GM18907 (cell line): ENCODE data around the gene PITRM1.

Experiments
- ATAC-seq: cut with Tn5 transposase; IDR thresholded peaks from one replicate; pipeline ENCODE4 v1.9.1; 2021; ENCODE audit warnings: mild to moderate bottlenecking, moderate library complexity; ENCODE audit not compliant: unreplicated experiment

Gene PITRM1

DNA sequence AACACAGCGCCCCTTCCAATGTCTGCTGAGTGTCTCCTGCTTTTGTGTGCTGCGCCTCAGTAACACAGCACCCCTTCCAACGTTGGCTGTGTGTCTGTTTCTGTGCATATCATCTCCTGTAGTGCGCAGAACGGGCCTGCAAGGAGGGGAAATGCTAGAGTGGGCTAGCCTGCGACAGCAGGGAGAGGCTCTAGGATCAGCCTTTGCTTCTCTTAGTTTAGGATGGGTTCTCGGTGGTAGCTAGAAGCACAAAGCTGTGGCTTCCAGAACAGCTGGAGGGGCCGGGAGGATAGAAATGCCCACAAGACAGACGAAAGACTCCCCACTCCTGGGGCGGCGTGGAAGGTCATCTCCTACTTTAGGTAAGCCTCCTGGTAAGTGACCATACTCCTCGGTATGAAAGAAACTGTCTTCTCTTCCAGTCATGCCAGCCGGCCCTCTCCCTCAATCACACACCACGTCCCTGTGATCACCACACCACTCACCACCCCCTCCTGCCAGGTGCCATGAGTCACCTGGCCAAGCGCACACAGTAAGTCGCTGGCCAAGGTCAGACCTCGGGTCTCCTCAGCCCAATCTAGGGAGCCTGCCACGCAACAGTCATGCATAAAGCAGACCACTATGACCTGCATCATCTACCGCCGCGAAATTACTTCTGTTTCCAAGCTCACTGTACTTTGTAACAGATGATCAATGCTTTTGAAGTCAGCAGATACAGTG lies 4.8 kb downstream of the PITRM1 start:
- ATAC-seq = no peak

- no peak for ATAC-seq
These were observed 5.9 kb downstream of the PITRM1 start for GRCh38 chr10:3166496-3167290.

DNA sequence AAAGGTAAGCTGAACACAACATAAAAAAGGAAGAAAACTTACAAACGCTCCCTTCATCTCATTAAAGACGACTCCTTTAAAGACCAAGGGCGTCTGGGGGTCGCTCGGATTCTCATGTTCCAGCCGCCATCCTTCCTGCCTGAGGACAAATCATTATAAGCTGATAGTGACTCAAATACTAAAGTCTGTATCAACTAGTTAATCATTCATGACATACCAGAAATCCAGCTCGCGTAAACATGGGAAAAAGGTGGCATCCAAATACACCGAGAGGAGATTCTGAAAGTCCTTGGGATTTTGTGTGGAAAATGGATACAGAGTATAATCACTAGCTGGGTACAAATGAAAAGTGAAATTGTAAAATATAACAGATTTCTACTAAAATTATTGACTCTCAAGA lies 7.4 kb downstream of the PITRM1 start:
- no peak for ATAC-seq

- no peak for ATAC-seq
These were observed 8.7 kb downstream of the PITRM1 start for GRCh38 chr10:3163879-3164278.

DNA sequence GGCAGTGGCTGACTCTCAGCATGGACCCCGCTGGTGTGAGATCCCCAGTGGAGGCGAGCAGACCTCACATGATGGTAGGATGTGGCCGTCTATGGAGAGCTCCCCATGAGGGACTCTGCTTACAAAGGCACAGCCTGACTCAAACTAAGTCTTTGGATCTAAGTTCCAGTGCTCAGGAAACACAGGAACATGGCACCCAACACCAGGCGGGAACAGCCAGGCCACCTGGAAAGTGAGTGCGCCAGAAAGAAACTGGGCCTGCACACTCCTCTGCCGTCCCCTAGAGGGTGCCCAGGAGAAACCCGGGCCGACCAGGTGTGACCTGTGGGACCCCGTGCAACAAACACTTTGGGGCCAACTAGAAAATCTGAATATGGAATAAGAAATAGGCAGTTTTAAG lies 10.0 kb downstream of the PITRM1 start:
- ATAC-seq = no peak

DNA sequence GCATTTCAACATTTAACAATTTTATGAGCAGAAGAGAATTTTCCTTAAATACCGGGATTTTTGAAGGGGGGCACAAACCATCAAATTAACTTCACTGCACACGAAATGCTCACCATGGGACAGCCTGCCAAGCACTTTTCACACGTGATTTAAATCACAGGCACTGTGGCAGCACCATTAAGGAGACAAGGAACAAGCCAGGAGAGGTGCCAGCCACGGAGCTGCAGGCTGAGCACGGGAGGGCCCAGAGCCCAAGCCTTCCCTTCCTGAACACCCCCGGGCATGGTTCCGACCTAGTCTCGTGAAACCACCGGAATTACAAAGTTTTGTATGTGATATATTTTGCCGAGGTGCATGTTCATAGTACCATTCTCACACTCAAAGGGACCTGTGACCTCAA lies 13.4 kb downstream of the PITRM1 start:
- ATAC-seq = no peak

GRCh38 chr10:3154666-3155065 lies 17.9 kb downstream of the PITRM1 start:
- no peak for ATAC-seq

GRCh38 chr10:3152566-3152935 lies 20.0 kb downstream of the PITRM1 start:
- ATAC-seq = no peak

GRCh38 chr10:3151889-3152565 lies 20.6 kb downstream of the PITRM1 start:
- ATAC-seq = no peak

DNA sequence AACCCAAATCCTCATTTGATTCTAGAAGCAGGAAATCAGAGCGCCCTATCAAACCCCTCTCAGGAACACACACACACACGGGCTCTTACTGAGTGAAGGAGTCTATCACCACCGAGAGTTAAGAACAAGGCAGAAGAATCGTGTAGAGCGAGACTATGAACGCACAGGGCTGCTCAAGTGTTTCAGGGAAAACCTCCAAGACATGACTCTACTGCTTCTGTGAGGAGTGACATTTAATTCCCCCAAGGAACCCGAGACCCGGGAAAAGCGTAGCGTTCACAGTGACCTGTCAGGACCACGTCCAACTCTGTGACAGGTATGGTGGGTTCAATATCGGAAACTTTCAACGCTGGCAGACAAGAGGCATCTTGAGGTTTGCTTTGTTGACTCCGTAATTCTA lies 21.6 kb downstream of the PITRM1 start:
- ATAC-seq = no peak

DNA sequence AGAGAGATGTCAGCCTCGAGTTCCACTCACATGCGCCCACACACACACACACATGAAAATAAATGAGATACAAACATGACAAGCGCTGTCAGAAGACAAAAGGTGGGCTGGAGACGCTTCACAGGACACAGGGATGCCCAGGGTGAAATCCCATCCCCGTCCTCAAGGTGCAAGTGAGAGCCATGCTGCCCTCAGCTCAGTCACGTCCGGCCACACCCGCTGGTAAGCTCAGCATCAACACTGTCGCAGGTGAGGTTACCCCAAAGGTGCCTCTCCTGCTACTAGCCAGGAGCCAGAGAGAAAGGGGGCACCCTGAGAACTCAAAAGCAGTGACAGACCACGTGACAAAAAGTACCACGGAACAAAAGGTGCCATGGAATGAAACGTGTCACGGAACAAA lies 22.2 kb downstream of the PITRM1 start:
- ATAC-seq = no peak

DNA sequence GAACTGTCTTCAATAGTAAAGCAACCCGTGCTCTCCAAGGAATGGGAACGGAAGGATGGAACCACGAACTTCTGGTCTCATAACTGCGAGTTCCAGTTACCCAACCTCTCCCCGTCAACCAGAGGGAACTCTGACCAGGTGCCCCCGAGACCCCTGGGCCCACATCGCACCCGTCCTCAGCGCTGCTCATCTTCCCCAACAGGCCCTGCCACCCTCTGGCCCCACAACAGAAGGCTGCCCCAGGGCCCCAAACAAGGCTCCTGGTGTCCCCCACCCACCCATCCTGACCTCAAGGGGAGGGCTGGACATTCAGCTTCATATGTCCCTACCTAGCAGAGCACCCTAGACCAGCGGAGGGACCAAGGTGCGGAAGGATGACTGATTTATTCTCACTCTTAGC lies 22.7 kb downstream of the PITRM1 start:
- ATAC-seq = no peak

DNA sequence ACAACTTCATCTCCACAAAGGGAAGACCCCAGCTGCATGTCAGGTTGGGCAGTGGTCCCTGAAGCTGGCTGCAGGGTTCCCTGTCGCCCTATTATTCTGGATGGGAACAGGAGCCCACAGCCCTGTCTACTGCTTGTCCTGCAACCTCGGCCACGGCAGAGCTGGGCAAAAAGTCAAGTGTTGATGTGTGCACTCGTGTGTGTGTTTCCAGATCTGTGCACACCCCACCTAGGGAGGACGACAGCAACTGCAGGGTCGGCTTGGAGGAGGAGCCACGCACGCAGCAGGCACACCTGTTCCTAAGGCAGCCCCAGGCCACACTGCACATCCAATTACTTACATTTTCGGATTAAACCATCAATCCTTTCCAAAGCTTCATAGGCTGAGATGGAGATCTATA lies 23.6 kb downstream of the PITRM1 start:
- no peak for ATAC-seq

- no peak for ATAC-seq
These were observed 24.5 kb downstream of the PITRM1 start for GRCh38 chr10:3148041-3148440.

DNA sequence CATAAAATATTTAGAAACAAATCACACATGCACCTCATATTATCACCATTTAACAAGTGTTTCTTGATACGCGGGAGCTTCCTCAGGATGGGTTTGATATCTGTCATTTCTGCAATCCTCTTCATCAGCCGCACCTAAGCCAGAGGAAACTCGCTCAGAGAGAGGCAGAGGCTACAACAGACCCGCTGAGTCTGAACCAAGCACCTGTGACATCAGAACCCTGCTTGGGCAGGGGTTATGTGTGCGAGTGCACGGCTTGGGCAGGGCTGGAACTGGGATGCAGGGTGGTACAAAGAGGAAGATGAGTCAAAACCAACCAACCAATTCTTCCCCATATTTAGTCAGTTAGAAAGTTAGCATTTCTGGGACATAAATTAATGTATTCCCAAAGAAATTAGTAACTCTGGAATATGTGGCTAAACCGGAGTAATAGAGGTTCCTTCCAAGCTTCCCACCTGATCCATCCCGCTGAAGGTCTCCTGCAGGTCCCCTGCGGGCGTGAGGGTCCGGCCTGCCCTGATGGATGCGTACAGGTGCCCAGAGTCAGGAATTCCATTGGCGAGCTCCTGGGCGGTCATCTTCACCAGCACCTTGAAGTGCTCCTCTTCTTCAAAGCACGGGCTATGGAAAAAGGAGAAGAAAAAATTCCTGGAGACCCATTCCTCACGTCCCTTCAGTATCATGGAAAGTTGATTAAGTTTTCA lies 25.3 kb downstream of the PITRM1 start:
- ATAC-seq = no peak

DNA sequence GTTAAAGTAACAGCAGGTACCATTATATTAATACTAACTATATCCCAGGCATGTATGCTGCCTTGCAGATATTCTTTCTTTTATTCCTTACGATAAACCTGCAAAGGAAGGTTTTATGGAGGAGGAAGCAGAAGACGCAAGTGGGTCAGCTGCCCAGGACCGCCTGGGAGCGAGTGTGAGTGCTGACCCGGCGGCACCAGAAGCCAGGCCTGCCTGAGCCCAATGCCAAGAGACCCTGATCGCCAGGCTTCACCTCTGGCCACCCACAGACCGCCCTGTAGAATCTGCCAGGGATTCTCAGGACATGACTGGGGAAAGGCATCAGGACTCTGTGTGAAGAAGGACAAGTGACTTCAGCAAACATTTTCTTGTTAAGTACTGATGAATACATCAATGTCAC lies 26.3 kb downstream of the PITRM1 start:
- ATAC-seq = no peak

GRCh38 chr10:3145366-3145765 lies 27.2 kb downstream of the PITRM1 start:
- no peak for ATAC-seq

DNA sequence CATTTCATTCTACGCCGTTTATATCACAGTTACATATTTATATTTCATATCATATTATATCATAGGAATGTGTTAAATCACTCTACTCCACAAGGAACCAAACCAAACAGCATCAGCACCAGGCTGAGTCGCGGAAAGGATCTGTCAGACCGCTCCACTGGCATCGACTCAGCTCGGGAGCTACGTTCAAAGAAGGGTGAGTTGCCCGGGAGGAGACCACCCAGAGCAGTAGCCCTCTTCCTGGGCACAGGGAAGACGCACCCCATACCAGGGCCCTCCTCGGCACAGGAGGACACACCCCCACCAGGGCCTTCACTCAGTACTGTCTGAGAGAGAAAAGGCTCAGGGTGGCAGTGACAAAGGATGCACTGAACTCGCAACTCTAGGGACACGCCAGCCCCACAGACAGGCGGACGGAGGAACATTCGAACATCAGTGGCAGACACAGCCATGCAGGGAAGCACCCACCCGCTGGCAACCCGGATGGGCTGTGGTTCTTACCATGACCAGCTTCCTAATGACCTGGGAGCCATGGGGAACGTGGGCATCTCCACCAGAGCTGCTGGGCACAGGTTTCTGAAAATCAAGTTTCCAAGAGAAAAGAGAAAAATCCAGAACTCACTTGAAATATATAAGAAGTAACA lies 28.7 kb downstream of the PITRM1 start:
- no peak for ATAC-seq

DNA sequence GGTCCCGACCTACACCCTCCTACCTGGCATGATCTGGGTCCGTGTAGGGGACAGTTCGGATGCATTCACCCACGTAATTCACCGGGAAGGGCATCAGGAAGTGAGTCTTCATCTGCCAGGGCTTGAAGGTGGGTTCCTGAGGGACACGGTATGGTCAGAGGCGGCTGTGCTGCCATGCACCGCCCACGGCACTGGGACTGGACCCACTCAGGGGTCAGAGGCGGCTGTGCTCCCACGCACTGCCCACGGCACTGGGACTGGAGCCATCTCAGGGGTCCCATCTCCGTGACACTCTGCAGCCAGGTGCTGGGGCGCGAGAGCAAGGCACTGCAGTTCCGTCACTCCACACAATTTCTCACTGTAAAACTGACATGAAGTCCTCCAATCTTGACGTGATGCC lies 29.2 kb downstream of the PITRM1 start:
- no peak for ATAC-seq

GRCh38 chr10:3142146-3142875 lies 30.3 kb downstream of the PITRM1 start:
- no peak for ATAC-seq
